ENCODE data around the gene RAI1. TPM values are rescaled to one million over a fixed set of nuclear protein-coding genes. Genes with fewer than 3 reads are reported as not detected.

RAI1 gene
- total and polyA plus RNA-seq, 5 donors from 2014 or later = 0.80 to 11.4 (median 1.1) TPM

DNA sequence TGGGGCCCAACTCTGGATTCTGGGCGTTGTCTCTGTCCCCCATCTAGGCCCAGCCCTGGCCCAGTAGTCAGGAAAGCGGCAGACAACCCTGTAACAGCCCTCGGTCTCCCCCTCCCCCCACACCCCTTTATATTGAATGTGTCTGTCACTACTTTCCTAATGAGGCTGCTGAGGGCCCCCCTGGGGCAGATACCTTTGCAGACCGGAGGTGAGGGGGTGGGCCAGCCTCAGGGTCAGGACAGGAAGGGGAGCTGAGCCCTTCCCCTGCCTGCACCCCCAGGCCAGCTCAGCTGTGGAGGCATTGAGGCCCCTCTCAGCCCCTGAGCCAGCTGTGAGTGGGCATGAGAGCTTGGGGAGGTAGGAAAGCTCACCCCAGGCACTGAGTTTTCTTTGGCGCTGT lies 17.1 kb downstream of the RAI1 start:
- H3K36me3 Mint-ChIP-seq = no peaks in the 10 kb centered on the region
- H3K4me3 Mint-ChIP-seq = peak overlapping the region in 1 of 4 donors; percentile 82
- H3K27ac ChIP-seq (ENCODE audit: insufficient read depth, low read length, poor library complexity, severe bottlenecking) = no peak overlapping the region
- no peaks in the 10 kb centered on the region for H3K27me3 Mint-ChIP-seq
- DNase-seq = no peak
- H3K9me3 ChIP-seq (ENCODE audit: control insufficient read depth in 2 of 2, low read length in 2 of 2) = no peaks in the 10 kb centered on the region
- H3K4me1 ChIP-seq (ENCODE audit: control insufficient read depth, insufficient read depth, low read length, poor library complexity, severe bottlenecking) = peaks cover 21% of the 10 kb centered on the region
- H3K4me3 ChIP-seq (ENCODE audit: low read depth, low read length) = no peak overlapping the region
- ATAC-seq (ENCODE audit: low read depth in 2 of 2) = no peak
- H3K4me1 Mint-ChIP-seq = peaks cover 6 to 38% (median 14%) of the 10 kb centered on the region in 4 donors
- H3K27ac Mint-ChIP-seq = peak overlapping the region in 2 of 3 donors; percentile 11 to 41
- no peaks in the 10 kb centered on the region for H3K27me3 ChIP-seq (ENCODE audit: control insufficient read depth, insufficient read depth, low read length)
- peaks cover 0 to 1% (median 0%) of the 10 kb centered on the region in 7 donors for H3K9me3 Mint-ChIP-seq
- H3K36me3 ChIP-seq (ENCODE audit: control insufficient read depth, insufficient read depth, low read length) = no peaks in the 10 kb centered on the region

DNA sequence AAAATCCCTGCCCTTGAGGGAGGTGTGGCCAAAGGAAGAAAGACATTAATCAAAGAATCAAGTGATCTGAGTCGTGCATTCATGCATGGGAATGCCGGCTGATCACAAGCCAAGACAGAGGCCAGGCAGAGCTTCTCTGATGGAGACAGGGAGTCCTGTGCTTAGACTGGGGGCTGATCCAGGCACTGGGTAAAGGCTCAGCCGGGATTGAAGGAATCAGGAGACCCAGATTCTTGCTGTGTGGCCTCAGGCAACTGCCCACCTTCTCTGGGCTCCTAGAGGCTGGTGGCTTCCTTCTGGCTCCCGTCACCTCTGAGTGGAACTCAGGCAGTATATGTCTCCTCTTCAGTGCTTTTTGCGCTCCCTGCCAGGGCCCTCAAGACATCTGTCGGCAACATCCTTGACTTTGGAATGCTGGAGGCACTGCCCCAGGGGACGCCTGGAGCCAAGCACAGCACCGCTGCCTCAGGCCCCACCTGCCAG lies 17.7 kb downstream of the RAI1 start:
- H3K36me3 Mint-ChIP-seq = no peaks in the 10 kb centered on the region
- ATAC-seq (ENCODE audit: low read depth in 2 of 2) (no peak), DNase-seq (no peak)
- Histone ChIP-seq H3K9me3 (ENCODE audit: control insufficient read depth in 2 of 2, low read length in 2 of 2) (no peaks in the 10 kb centered on the region), H3K27me3 (ENCODE audit: control insufficient read depth, insufficient read depth, low read length) (no peaks in the 10 kb centered on the region), H3K36me3 (ENCODE audit: control insufficient read depth, insufficient read depth, low read length) (no peaks in the 10 kb centered on the region), H3K4me1 (ENCODE audit: control insufficient read depth, insufficient read depth, low read length, poor library complexity, severe bottlenecking) (peaks cover 15% of the 10 kb centered on the region), H3K27ac (ENCODE audit: insufficient read depth, low read length, poor library complexity, severe bottlenecking) (no peak overlapping the region), H3K4me3 (ENCODE audit: low read depth, low read length) (no peak overlapping the region)
- H3K9me3 Mint-ChIP-seq = peaks cover 0 to 1% (median 0%) of the 10 kb centered on the region in 7 donors
- H3K27ac Mint-ChIP-seq = peak overlapping the region in 2 of 3 donors; percentile 11 to 41
- peak overlapping the region in 1 of 4 donors; percentile 82 for H3K4me3 Mint-ChIP-seq
- H3K4me1 Mint-ChIP-seq = peaks cover 6 to 32% (median 11%) of the 10 kb centered on the region in 4 donors
- no peaks in the 10 kb centered on the region for H3K27me3 Mint-ChIP-seq

DNA sequence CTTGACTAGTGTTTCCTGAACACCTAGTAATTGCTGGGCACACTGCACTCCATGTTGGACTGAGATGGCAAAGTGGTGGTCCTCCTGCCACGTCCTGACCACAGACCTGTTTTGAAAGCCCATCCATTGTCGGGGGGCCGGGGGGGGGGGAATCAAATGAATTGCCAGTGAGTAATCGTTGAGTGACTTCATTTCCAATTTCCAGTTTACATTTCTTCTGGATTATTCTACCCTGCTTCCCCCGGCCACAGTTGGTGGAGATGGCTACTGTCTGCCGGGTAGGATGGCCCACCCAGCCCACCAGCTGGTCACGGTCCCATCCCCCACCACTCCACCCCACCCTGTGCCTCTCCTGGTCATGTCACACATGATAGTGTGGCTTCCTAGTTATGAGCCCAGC lies 18.2 kb downstream of the RAI1 start:
- H3K4me3 Mint-ChIP-seq = no peak overlapping the region
- no peak overlapping the region for H3K27ac ChIP-seq (ENCODE audit: insufficient read depth, low read length, poor library complexity, severe bottlenecking)
- no peaks in the 10 kb centered on the region for H3K36me3 ChIP-seq (ENCODE audit: control insufficient read depth, insufficient read depth, low read length)
- H3K9me3 ChIP-seq (ENCODE audit: control insufficient read depth in 2 of 2, low read length in 2 of 2) = no peaks in the 10 kb centered on the region
- H3K4me1 ChIP-seq (ENCODE audit: control insufficient read depth, insufficient read depth, low read length, poor library complexity, severe bottlenecking) = peaks cover 10% of the 10 kb centered on the region
- H3K27me3 ChIP-seq (ENCODE audit: control insufficient read depth, insufficient read depth, low read length) = no peaks in the 10 kb centered on the region
- H3K27ac Mint-ChIP-seq = no peak overlapping the region
- no peak for DNase-seq
- H3K27me3 Mint-ChIP-seq = no peaks in the 10 kb centered on the region
- H3K4me3 ChIP-seq (ENCODE audit: low read depth, low read length) = no peak overlapping the region
- no peak for ATAC-seq (ENCODE audit: low read depth in 2 of 2)
- H3K4me1 Mint-ChIP-seq = peaks cover 6 to 28% (median 7%) of the 10 kb centered on the region in 4 donors
- H3K9me3 Mint-ChIP-seq = peaks cover 0 to 1% (median 0%) of the 10 kb centered on the region in 7 donors
- H3K36me3 Mint-ChIP-seq = no peaks in the 10 kb centered on the region

GRCh38 chr17:17700251-17700969 lies 19.2 kb downstream of the RAI1 start:
- H3K4me3 Mint-ChIP-seq = peak overlapping the region in 1 of 4 donors; percentile 12
- no peak overlapping the region for H3K4me3 ChIP-seq (ENCODE audit: low read depth, low read length)

DNA sequence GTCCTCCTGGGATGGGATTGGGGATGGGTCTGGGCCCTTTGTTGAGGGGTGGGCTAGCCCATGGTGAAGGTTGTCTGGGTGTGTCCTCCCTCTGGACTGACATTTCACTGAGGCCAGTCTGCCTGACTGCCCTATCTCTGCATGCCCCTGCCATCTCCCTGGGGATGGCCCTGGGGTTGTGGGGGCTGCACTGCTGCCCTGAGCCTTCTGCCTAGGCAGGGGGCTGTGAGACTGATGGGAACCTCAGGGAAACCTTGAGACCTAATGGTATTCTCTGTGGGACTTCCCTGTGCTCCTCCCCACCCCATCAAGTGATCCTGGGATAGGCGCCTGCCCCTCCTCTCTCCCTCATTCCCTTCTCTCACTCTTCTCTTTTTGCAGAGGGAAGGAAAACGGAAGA lies 19.9 kb downstream of the RAI1 start:
- H3K4me1 Mint-ChIP-seq = peaks cover 0 to 17% (median 6%) of the 10 kb centered on the region in 4 donors
- Histone ChIP-seq H3K27me3 (ENCODE audit: control insufficient read depth, insufficient read depth, low read length) (no peaks in the 10 kb centered on the region), H3K4me3 (ENCODE audit: low read depth, low read length) (no peak overlapping the region), H3K4me1 (ENCODE audit: control insufficient read depth, insufficient read depth, low read length, poor library complexity, severe bottlenecking) (no peaks in the 10 kb centered on the region), H3K27ac (ENCODE audit: insufficient read depth, low read length, poor library complexity, severe bottlenecking) (no peak overlapping the region), H3K36me3 (ENCODE audit: control insufficient read depth, insufficient read depth, low read length) (no peaks in the 10 kb centered on the region), H3K9me3 (ENCODE audit: control insufficient read depth in 2 of 2, low read length in 2 of 2) (no peaks in the 10 kb centered on the region)
- peaks cover 0 to 1% (median 0%) of the 10 kb centered on the region in 7 donors for H3K9me3 Mint-ChIP-seq
- ATAC-seq (ENCODE audit: low read depth in 2 of 2) (no peak), DNase-seq (no peak)
- peak overlapping the region in 1 of 3 donors; percentile 67 for H3K27ac Mint-ChIP-seq
- H3K27me3 Mint-ChIP-seq = no peaks in the 10 kb centered on the region
- H3K4me3 Mint-ChIP-seq = peak overlapping the region in 1 of 4 donors; percentile 12
- no peaks in the 10 kb centered on the region for H3K36me3 Mint-ChIP-seq

More at GRCh38 chr17:17700251-17700969, 19.2 kb downstream of the RAI1 start:
- Histone ChIP-seq H3K27ac (ENCODE audit: insufficient read depth, low read length, poor library complexity, severe bottlenecking) (no peak overlapping the region), H3K27me3 (ENCODE audit: control insufficient read depth, insufficient read depth, low read length) (no peaks in the 10 kb centered on the region), H3K9me3 (ENCODE audit: control insufficient read depth in 2 of 2, low read length in 2 of 2) (no peaks in the 10 kb centered on the region), H3K36me3 (ENCODE audit: control insufficient read depth, insufficient read depth, low read length) (no peaks in the 10 kb centered on the region), H3K4me1 (ENCODE audit: control insufficient read depth, insufficient read depth, low read length, poor library complexity, severe bottlenecking) (peaks cover 4% of the 10 kb centered on the region)
- Mint-ChIP-seq H3K9me3 (peaks cover 0 to 1% (median 0%) of the 10 kb centered on the region in 7 donors), H3K27me3 (no peaks in the 10 kb centered on the region), H3K27ac (peak overlapping the region in 1 of 3 donors; percentile 51), H3K36me3 (no peaks in the 10 kb centered on the region), H3K4me1 (peaks cover 6 to 24% (median 7%) of the 10 kb centered on the region in 4 donors)
- DNase-seq (no peak), ATAC-seq (ENCODE audit: low read depth in 2 of 2) (no peak)

DNA sequence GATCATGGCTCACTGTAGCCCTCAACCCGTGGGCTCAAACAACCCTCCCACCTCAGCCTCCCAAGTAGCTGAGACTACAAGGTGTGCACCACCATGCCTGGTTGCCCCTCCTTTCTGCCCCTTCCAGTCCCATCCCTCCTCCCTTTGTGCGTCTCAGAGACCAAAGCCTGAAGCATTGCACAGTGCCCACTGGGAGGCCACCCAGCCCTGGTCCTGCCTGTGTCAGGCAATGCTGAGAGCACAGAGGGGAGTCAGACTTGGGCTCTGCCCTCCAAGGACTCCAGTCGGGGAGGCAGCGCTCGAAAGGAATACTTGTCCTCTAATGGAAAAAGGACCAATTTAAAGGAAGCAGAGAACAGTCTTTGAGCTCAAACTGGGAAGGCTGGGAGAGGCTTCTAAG lies 20.4 kb downstream of the RAI1 start:
- Mint-ChIP-seq H3K27me3 (no peaks in the 10 kb centered on the region), H3K9me3 (peaks cover 0 to 1% (median 0%) of the 10 kb centered on the region in 7 donors), H3K4me3 (no peak overlapping the region), H3K36me3 (no peaks in the 10 kb centered on the region), H3K27ac (peak overlapping the region in 1 of 3 donors; percentile 67), H3K4me1 (peaks cover 0 to 13% (median 4%) of the 10 kb centered on the region in 4 donors)
- ATAC-seq (ENCODE audit: low read depth in 2 of 2) (no peak), DNase-seq (no peak)
- Histone ChIP-seq H3K36me3 (ENCODE audit: control insufficient read depth, insufficient read depth, low read length) (no peaks in the 10 kb centered on the region), H3K27ac (ENCODE audit: insufficient read depth, low read length, poor library complexity, severe bottlenecking) (no peak overlapping the region), H3K4me1 (ENCODE audit: control insufficient read depth, insufficient read depth, low read length, poor library complexity, severe bottlenecking) (no peaks in the 10 kb centered on the region), H3K9me3 (ENCODE audit: control insufficient read depth in 2 of 2, low read length in 2 of 2) (no peaks in the 10 kb centered on the region), H3K4me3 (ENCODE audit: low read depth, low read length) (no peak overlapping the region), H3K27me3 (ENCODE audit: control insufficient read depth, insufficient read depth, low read length) (no peaks in the 10 kb centered on the region)

DNA sequence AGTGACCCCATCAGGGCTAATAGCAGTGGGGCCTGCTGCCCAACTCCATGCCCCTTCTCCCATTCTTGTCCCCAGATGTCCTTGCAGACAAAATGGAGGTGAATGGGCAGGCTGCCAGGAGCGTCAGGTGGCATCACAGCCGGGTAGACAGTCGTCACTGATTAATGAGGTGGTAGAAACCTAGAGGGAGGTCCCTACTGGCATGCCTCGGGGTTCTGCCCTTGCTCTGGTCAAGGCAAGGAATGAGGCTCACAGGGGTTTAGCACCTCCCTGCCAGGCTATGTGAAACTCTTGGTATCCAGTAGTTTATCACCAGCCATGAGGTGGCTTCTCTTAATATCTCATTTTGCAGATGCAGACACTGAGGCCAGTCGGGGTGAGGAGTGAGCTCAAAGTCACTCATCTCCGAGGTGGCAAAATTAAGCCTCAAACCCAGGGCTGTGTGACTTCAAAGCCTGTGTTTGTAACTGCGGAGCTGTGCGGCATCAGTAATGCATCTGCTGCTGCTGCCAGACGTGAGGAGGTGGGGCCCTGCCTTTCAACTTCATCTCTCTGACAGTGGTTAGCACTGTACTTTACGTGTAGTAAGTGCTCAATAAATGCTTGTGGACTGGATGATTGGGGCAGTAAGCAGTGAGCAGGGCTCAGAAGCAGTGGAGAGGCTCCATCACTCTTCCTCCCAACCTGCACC lies 21.3 kb downstream of the RAI1 start:
- Mint-ChIP-seq H3K4me3 (no peak overlapping the region), H3K9me3 (peaks cover 0 to 1% (median 0%) of the 10 kb centered on the region in 7 donors), H3K27me3 (no peaks in the 10 kb centered on the region), H3K36me3 (no peaks in the 10 kb centered on the region), H3K27ac (peak overlapping the region in 1 of 3 donors; percentile 79), H3K4me1 (peaks cover 0 to 6% (median 2%) of the 10 kb centered on the region in 4 donors)
- H3K27me3 ChIP-seq (ENCODE audit: control insufficient read depth, insufficient read depth, low read length) = no peaks in the 10 kb centered on the region
- no peaks in the 10 kb centered on the region for H3K36me3 ChIP-seq (ENCODE audit: control insufficient read depth, insufficient read depth, low read length)
- no peak overlapping the region for H3K27ac ChIP-seq (ENCODE audit: insufficient read depth, low read length, poor library complexity, severe bottlenecking)
- H3K4me3 ChIP-seq (ENCODE audit: low read depth, low read length) = no peak overlapping the region
- H3K9me3 ChIP-seq (ENCODE audit: control insufficient read depth in 2 of 2, low read length in 2 of 2) = no peaks in the 10 kb centered on the region
- no peaks in the 10 kb centered on the region for H3K4me1 ChIP-seq (ENCODE audit: control insufficient read depth, insufficient read depth, low read length, poor library complexity, severe bottlenecking)
- no peak for ATAC-seq (ENCODE audit: low read depth in 2 of 2)
- DNase-seq = no peak

Measured in CD4-positive, CD25-positive, alpha-beta regulatory T cell (primary cell).